ENCODE measurements around the gene JUNB. TPM values are rescaled to one million over a fixed set of nuclear protein-coding genes. Genes with fewer than 3 reads are reported as not detected.

Gene JUNB
- total and polyA plus RNA-seq, 2 experiments from 2014 or later, result 95.1 to 195 TPM

- H3K4me3 ChIP-seq, result peak overlapping the region; percentile 63
- no peak overlapping the region for H3K27ac ChIP-seq
- no peaks in the 10 kb centered on the region for H4K20me1 ChIP-seq (ENCODE audit: insufficient read depth)
- no peaks in the 10 kb centered on the region for H3K36me3 ChIP-seq (ENCODE audit: low read depth)
- H3F3A ChIP-seq (ENCODE audit: insufficient read depth), result 0 out of 2 replicates have a peak, but pooled peaks cover 11% of the 10 kb centered on the region
- 1 to 2% methylated on average over 25 to 70 of the region's 87 CpGs for WGBS, 2 experiments (ENCODE audit: low coverage in 1 of 2, low lambda C conversion rate in 2 of 2, missing lambda C conversion rate in 2 of 2)
- H3K79me2 ChIP-seq (ENCODE audit: insufficient read depth), result no peaks in the 10 kb centered on the region
- in situ Hi-C loops (cut with MboI), result no loop called here
- peak; percentile 45 for DNase-seq
- no peaks in the 10 kb centered on the region for H3K4me1 ChIP-seq (ENCODE audit: insufficient read depth)
- H3K27me3 ChIP-seq (replicated peaks; ENCODE audit: insufficient read depth), result peaks cover 48% of the 10 kb centered on the region
- no peaks in the 10 kb centered on the region for H3K9me3 ChIP-seq (ENCODE audit: low read depth)
- no peak for TF ChIP-seq EZH2 (IDR thresholded peaks at IDR 0.05; ENCODE audit: insufficient read depth, poor library complexity, severe bottlenecking)
- no peak for TF ChIP-seq EZH2phosphoT487 (IDR thresholded peaks at IDR 0.05; ENCODE audit: insufficient read depth, low read depth)
- H3K9me2 ChIP-seq (ENCODE audit: insufficient read depth), result no peaks in the 10 kb centered on the region
- H2AFZ ChIP-seq, result no peak overlapping the region
- no peak overlapping the region for H3K9ac ChIP-seq
- no peak overlapping the region for H3K4me2 ChIP-seq (ENCODE audit: unreplicated experiment)
Measured at GRCh38 chr19:12833738-12834565, 42.7 kb downstream of the JUNB start.

DNA sequence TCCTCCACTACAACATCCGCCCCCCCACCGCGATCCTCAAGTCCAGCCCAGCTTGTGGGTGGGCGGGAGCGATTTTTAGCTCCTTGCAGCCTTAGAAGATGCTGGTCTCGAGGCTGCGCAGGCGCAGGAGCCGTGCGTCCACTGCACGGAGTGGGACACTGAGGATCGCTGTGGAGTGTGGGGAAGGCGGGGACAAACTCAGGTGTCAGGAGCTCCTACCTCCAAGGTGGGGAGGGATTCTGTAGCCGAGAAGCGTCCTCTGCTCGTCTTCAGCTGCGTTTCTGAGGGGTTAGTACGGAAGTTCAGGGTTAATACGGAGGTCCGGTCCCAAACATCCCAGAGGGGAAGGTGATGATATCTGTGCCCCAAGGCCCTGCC is 43.3 kb downstream of the JUNB start, which contains the start of gene RTBDN:
RTBDN (minus strand) TSS at position 14 of the 378 bp plus-strand sequence. CDS start 4,600 bp downstream, outside the sequence.
- Histone ChIP-seq H3K27me3 (replicated peaks; ENCODE audit: insufficient read depth) (peaks cover 54% of the 10 kb centered on the region), H3K4me1 (ENCODE audit: insufficient read depth) (no peaks in the 10 kb centered on the region), H4K20me1 (ENCODE audit: insufficient read depth) (no peaks in the 10 kb centered on the region), H3K36me3 (ENCODE audit: low read depth) (no peaks in the 10 kb centered on the region), H3K4me3 (peak within 1 kb of the TSS; percentile 63), H2AFZ (no peak within 1 kb of the TSS), H3F3A (ENCODE audit: insufficient read depth) (0 out of 2 replicates have a peak, but pooled peaks cover 11% of the 10 kb centered on the region), H3K27ac (no peak within 1 kb of the TSS), H3K9me2 (ENCODE audit: insufficient read depth) (no peaks in the 10 kb centered on the region), H3K9ac (no peak within 1 kb of the TSS), H3K4me2 (ENCODE audit: unreplicated experiment) (no peak within 1 kb of the TSS), H3K9me3 (ENCODE audit: low read depth) (no peaks in the 10 kb centered on the region), H3K79me2 (ENCODE audit: insufficient read depth) (no peaks in the 10 kb centered on the region)
- WGBS, 2 experiments (ENCODE audit: low coverage in 1 of 2, low lambda C conversion rate in 2 of 2, missing lambda C conversion rate in 2 of 2), result 7 to 9% methylated on average over 20 of the region's 20 CpGs
- in situ Hi-C loops (cut with MboI), result no loop called here
- DNase-seq, result peak; percentile 28
- TF ChIP-seq EZH2 (IDR thresholded peaks at IDR 0.05; ENCODE audit: insufficient read depth, poor library complexity, severe bottlenecking), result no peak
- TF ChIP-seq EZH2phosphoT487 (IDR thresholded peaks at IDR 0.05; ENCODE audit: insufficient read depth, low read depth), result no peak

DNA sequence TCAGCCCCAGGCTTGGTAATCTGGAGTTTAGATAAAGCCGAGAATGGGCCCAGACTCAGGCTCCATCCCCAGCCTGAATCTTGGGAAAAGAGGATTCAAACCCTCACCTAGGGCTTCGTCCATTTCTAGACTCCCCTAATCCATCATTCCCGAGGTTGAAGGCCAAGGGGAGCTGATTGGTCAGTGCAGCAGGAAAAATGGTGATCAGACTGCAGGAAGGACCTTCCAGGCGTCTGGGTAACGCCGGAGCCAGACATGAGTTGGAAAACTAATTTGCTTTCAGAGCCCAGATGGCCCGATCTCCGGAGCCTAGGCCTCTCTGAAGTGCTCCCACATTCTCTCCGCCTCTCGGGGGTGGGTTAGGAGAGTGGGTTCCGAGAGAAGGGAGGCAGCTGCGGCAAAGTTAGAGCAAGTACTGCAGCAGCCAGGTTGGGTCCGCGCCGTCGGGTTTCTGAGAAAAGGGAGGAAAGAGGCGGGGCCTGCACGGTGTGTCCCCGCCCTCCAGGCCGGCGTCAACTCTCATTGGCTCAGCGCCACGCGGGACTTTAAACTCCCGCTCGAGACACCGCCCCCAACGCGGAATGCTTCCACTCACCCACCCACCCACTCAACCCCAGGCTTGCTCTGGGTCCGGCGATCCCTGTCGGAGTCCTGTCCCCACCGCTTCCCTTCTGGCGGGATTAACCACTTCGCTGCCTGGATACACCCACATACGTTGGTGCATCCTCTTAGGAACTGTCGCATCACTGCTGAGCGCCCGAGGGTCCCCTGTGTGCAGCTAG is 43.9 kb downstream of the JUNB start:
- 5 to 9% methylated on average over 29 to 39 of the region's 39 CpGs for WGBS, 2 experiments (ENCODE audit: low coverage in 1 of 2, low lambda C conversion rate in 2 of 2, missing lambda C conversion rate in 2 of 2)
- Histone ChIP-seq H3F3A (ENCODE audit: insufficient read depth) (0 out of 2 replicates have a peak, but pooled peaks cover 11% of the 10 kb centered on the region), H3K36me3 (ENCODE audit: low read depth) (no peaks in the 10 kb centered on the region), H3K27me3 (replicated peaks; ENCODE audit: insufficient read depth) (peaks cover 60% of the 10 kb centered on the region), H3K9me3 (ENCODE audit: low read depth) (no peaks in the 10 kb centered on the region), H3K27ac (no peak overlapping the region), H3K4me2 (ENCODE audit: unreplicated experiment) (no peak overlapping the region), H3K4me3 (no peak overlapping the region), H3K9me2 (ENCODE audit: insufficient read depth) (no peaks in the 10 kb centered on the region), H4K20me1 (ENCODE audit: insufficient read depth) (no peaks in the 10 kb centered on the region), H3K79me2 (ENCODE audit: insufficient read depth) (no peaks in the 10 kb centered on the region), H3K9ac (no peak overlapping the region), H2AFZ (no peak overlapping the region), H3K4me1 (ENCODE audit: insufficient read depth) (no peaks in the 10 kb centered on the region)
- DNase-seq, result peak; percentile 70
- TF ChIP-seq EZH2phosphoT487 (IDR thresholded peaks at IDR 0.05; ENCODE audit: insufficient read depth, low read depth), result no peak
- TF ChIP-seq EZH2 (IDR thresholded peaks at IDR 0.05; ENCODE audit: insufficient read depth, poor library complexity, severe bottlenecking), result peak; percentile 3
- in situ Hi-C loops (cut with MboI), result no loop called here

GRCh38 chr19:12836529-12836863 is 45.2 kb downstream of the JUNB start:
- Histone ChIP-seq H3K27me3 (replicated peaks; ENCODE audit: insufficient read depth) (peaks cover 68% of the 10 kb centered on the region), H3K9me2 (ENCODE audit: insufficient read depth) (no peaks in the 10 kb centered on the region), H3K9me3 (ENCODE audit: low read depth) (no peaks in the 10 kb centered on the region), H3K79me2 (ENCODE audit: insufficient read depth) (no peaks in the 10 kb centered on the region), H4K20me1 (ENCODE audit: insufficient read depth) (no peaks in the 10 kb centered on the region), H3K9ac (no peak overlapping the region), H3K4me3 (no peak overlapping the region), H3K4me2 (ENCODE audit: unreplicated experiment) (no peak overlapping the region), H2AFZ (no peak overlapping the region; the same call in 1 of the 2 replicates), H3K36me3 (ENCODE audit: low read depth) (no peaks in the 10 kb centered on the region), H3K4me1 (ENCODE audit: insufficient read depth) (no peaks in the 10 kb centered on the region; the same call in 1 of the 2 replicates), H3K27ac (no peak overlapping the region), H3F3A (ENCODE audit: insufficient read depth) (0 out of 2 replicates have a peak, but pooled peaks cover 13% of the 10 kb centered on the region)
- in situ Hi-C loops (cut with MboI), result no loop called here
- TF ChIP-seq EZH2phosphoT487 (IDR thresholded peaks at IDR 0.05; ENCODE audit: insufficient read depth, low read depth) (no peak), EZH2 (IDR thresholded peaks at IDR 0.05; ENCODE audit: insufficient read depth, poor library complexity, severe bottlenecking) (no peak)
- WGBS, 2 experiments (ENCODE audit: low coverage in 1 of 2, low lambda C conversion rate in 2 of 2, missing lambda C conversion rate in 2 of 2), result 0 to 2% methylated on average over 6 of the region's 6 CpGs
- DNase-seq, result no peak

All from GM23248 (cell line).